Measurements from ENCODE around the gene IL4R.
A peak's percentile ranks its signal among the peaks of the same experiment; 100 is the strongest.
"Not testable (repeated sequence)": the region's sequence is repeated elsewhere in the genome, so short reads cannot be mapped to it uniquely, and the experiment has no call there.

The IL4R gene

DNA sequence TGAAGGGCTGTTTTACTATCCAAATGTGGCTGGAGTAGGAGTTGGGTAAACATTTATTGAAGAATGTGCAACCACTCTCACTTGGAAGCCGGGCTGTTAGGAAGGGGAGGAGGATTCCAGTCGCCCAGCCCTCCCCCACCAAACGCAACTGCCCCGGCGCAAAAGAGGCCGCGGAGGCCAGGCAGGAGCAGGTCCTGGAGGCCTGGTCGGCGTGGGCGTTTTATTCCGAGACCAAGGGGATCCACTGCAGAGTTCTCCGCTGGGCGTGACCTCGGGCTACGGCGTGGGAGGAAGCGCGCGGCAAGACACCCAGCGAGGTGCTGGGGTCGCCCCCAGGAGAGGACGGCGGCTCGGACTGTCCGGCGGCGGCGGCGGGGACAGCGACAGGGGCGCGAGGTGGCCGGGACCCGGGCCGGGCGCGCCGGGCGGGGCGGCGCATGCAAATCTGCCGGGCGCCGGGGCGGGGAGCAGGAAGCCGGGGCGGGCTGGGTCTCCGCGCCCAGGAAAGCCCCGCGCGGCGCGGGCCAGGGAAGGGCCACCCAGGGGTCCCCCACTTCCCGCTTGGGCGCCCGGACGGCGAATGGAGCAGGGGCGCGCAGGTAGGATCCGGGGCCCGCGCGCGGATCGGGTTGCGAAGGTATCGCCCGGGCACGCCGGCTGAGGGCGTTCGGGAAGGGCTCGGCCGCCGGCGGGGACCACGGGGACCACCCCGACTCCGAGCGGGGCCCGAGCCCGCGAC lies at the start of gene IL4R:
Gene IL4R, plus strand, starts transcription at position 553 of the 739 bp plus-strand sequence. CDS start 26,230 bp downstream, outside the sequence.
- peak; percentile 52 for DNase-seq (ENCODE audit: low read depth, low spot score)

DNA sequence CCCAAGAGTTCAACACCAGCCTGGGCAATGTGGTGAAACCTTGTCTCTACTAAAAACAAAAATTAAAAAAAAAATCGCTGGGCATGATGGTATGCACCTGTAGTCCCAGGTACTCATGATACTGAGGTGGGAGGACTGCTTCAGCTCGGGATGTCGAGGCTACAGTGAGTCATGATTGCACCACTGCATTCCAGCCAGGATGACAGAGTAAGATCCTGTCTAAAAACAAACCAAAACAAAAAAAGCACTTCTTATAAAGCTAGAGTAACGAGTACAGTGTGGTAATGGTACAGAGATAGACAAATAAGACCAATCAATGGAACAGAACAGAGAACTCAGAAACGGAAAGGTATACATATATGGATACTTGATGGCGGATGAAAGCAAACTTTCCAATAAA lies 49.6 kb upstream of the IL4R start:
- DNase-seq (ENCODE audit: low read depth, low spot score) = no peak

DNA sequence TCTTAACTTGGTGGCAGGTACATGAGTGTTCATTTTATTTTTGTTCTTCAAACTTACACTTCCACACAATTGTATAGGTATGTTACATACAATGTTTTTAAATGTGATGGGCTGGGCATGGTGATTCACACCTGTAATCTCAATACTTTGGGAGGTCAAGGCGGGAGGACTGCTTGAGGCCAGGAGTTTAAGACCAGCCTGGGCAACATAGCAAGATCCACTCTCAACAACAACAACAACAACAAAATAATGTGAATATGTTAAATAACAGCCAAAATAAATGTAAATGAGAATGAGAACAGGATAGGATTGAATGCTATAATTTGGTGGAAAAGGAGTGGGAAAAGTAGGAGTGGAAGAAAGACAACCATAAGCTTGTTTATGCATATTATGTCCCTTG lies 47.8 kb upstream of the IL4R start:
- DNase-seq (ENCODE audit: low read depth, low spot score) = no peak

DNA sequence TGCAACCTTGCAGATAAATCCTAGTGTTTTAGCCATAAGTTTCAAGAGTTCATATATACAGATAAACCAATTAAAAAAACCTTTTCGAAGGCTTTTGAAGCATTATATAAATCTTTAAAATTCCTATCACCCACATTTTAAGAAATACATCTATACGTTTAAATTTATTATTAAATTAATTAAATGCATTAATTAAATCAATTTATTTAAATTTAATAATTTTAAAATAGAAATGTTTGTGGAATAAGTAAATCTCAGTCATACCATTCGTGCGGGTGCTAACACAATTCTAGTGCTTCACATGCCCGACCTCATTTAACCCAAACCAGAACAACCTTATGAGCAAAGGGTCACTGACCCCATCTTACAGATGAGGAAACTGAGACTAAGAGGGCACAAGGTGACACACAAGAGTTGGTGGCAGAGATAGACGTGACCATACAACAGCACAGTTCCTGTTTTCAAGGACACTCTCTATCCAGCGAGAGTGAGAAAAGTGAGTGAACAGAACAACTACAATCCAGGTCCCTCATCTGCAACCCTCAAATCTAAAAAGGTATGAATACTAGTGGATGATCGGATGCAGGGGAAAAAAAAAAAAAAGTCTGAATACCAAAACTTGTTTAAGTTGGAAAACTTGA lies 46.6 kb upstream of the IL4R start:
- no peak for DNase-seq (ENCODE audit: low read depth, low spot score)

DNA sequence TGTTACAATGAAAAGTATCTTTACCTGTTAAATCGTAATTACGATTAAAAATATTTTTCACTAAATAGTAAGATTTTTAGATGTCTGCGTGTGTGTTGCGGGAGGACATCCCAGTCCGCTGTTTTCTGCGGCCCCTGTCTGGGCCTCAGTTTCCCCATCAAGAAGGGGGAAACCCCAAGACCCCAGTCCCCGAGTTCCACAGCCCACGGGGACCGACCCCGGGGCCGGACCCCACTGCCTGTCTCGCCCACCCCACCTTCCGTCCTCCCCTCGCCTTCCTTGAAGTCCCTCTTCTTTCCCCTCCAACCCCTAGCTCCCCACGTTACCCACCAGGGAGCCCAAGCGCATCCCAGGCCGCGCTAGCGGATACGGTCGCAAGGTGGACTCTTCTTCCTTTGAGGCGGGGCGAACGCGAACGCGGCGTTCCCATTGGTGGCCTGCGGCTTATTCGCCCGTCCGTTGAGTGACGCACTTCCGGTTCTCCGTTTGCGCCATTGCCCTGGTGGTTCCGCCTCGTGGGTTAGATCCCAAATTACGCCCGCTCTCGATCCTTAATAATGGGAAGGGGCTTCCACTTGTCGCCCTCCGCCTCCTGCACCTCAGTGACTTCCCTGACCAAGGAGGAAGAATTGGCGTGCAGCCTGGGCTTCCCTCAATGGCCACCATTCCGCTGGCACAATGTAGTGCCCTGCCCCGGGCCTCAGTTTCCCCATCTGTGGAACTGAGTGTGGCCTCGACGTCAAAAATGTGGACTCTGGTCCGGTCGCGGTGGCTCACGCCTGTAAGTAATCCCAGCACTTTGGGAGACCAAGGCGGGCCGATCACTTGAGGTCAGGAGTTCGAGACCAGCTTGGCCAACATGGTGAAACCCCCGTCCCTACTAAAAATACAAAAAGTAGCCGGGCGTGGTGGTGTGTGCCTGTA lies 45.1 kb upstream of the IL4R start, which contains the start of gene NSMCE1:
Gene NSMCE1, minus strand, starts transcription at position 397 of the 924 bp plus-strand sequence. CDS start 11,202 bp downstream, outside the sequence.
- peak; percentile 92 for DNase-seq (ENCODE audit: low read depth, low spot score)

DNA sequence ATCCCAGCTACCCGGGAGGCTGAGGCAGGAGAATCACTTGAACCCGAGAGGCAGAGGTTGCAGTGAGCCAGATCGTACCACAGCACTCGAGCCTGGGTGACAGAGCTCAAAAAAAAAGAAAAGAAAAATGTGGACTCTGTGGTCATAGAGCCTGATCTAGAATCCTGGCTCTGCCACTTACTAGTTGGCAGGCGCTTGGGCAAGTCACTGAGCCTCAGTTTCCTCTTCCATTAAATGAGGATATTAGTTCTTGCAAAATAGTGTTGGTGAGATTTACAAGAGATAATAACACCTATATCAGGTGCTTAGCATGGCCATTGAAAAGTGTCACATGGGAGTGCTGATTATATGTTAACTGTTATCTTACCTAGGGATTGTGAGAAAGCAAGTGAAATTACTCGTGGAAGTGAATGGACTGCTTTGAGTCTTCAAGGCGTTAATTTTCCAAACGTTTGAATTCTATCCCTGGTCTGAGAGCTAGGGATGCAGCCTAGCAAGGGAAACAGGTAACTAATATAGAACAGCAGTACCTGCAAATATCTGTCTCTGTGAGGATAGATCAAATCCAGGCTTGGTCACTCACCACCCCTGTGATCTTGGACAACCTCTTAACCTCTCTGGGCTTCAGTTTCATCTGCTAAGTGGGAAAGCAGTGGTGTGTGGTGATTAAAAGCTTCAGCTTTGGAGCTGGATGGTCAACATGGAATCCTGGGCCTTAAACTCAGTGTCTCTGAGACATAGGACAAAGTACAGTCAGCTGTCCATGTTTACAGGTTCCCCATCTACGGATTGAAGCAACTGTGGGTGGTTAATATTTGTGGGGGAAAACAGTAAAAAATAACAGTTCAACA lies 44.2 kb upstream of the IL4R start:
- DNase-seq (ENCODE audit: low read depth, low spot score) = no peak

DNA sequence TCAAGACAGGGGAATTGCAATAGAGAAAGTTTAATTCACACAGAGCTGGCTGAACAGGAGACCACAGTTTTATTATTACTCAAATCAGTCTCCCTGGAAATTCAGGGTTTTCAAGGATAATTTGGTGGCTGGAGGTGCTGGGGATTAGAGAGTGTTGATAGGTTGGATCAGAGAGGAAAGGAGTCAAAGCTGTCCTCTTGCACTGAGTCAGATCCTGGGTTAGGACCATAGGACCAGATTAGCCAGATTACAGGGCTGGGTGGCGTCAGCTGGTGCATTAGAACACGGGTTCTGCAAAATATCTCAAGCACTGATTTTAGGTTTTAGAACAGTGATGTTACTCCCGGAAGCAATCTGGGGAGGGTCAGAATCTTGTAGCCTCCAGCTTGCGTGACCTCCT lies 43.4 kb upstream of the IL4R start:
- DNase-seq (ENCODE audit: low read depth, low spot score) = no peak

DNA sequence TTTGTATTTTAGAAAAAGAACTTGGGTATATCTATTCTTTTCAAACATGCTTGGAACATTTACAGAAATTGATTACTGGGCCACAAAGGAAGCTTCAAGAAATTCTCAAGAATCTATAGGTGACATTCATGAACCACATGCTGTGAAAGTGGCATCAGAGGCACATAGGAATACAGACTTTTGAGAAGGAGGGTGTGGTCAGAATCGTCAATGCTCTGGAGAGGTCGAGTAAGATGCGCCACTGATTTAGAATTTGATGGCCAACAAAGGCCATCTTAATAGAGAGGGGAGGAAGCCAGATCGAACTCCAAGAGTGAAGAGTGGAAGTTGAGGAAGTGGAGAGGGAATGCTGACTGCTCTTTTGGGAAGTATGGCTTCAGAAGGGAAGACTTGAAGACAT lies 41.7 kb upstream of the IL4R start:
- DNase-seq (ENCODE audit: low read depth, low spot score) = no peak

GRCh38 chr16:27272697-27273096 lies 41.1 kb upstream of the IL4R start:
- DNase-seq (ENCODE audit: low read depth, low spot score) = not testable (repeated sequence)

- no peak for DNase-seq (ENCODE audit: low read depth, low spot score)
Measured at GRCh38 chr16:27273330-27273669, 40.5 kb upstream of the IL4R start.

DNA sequence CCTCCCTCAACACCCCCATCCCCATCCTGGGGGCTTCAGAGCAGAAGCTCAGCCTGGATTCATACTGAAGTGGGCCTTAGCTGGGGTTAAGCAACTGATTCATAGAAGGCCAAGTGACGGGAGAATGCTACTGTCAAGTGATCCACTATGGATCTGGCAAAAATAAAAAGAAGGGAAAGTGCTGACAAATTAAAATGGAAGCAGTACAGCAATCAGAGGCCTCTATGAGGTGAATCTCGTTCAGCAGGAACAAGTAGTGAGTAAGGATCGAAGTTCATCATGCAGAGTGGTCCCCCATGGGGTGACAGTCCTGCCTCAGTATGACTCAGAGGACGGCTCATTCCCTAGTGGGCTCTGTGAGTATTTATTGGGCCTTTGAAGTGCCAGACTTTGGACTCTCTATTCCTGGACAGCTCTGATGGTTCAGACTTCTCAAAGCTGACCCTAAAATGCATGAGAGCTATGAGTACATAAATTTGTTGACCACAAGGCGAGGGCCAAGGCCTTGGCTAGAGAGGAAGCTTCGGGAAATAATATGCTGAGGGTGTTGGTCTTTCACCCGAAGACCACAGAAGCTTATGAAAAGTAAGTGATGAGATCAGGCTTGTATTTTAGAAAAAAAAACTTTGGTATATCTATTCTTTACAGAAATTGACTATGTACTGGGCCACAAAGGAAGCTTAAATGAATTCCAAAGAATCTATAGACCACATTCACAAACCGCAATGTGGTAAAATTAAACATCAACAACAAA lies 39.9 kb upstream of the IL4R start:
- DNase-seq (ENCODE audit: low read depth, low spot score) = peak; percentile 80

- not testable (repeated sequence) for DNase-seq (ENCODE audit: low read depth, low spot score)
Measured at GRCh38 chr16:27274424-27274874, 39.3 kb upstream of the IL4R start.

GRCh38 chr16:27275394-27275793 lies 38.4 kb upstream of the IL4R start:
- no peak for DNase-seq (ENCODE audit: low read depth, low spot score)

DNA sequence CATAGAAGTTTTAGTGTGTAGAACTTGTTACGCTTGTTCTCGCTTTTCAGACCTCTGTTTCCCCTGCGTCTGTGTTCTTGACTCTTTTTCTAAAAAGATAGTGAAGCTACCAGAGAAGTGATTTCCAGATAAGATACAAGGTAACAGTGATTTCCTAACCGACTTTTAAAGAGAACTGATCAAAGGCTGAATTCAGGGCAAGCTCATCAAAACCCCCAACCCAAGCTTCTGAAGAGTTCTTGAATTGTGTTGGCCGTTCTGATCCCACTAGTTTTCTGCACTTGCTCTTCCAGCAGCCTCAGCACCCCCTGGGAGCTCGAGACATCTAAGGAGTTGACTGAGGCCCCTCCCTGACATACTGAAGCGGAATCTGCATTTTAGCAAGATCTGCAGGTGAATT lies 32.5 kb upstream of the IL4R start:
- no peak for DNase-seq (ENCODE audit: low read depth, low spot score)

DNA sequence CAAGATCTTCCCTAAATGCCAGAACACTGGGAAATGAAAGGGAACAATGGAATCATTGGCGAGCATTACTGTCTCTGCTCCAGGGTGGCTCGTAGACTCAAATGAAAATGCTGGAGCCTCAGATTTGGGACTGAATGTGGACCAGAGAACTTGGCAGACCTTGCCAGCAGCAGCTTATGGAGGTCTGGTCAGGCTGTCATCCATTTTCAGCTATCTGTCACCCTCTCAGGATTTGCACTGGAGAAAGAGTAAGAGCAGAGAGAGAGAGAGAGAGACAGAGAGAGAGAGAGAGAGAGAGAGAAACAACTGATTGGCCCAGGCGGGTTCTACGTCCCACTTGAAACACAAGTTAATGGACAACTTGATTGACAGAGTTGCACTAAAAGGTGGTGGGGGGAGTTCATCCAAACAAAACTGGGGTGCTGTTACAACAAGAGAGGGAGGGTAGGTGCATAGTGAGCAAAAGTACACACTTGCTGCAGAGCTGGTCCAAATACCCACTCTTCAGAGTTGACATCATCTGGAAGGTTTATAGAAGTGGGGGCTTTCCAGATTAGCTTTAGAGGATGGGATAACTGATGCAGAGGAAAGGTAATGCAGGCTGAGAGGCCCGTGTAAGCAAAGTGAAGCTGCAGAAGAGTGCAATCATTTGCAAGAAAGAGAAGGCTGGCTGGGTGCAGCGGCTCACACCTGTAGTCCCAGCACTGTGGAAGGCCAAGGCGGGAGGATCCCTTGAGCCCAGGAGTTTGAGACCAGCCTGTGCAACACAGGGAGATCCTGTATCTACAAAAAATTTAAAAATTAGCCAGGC lies 28.7 kb upstream of the IL4R start:
- no peak for DNase-seq (ENCODE audit: low read depth, low spot score)

- DNase-seq (ENCODE audit: low read depth, low spot score) = no peak
Measured at GRCh38 chr16:27285676-27286196, 28.0 kb upstream of the IL4R start.

DNA sequence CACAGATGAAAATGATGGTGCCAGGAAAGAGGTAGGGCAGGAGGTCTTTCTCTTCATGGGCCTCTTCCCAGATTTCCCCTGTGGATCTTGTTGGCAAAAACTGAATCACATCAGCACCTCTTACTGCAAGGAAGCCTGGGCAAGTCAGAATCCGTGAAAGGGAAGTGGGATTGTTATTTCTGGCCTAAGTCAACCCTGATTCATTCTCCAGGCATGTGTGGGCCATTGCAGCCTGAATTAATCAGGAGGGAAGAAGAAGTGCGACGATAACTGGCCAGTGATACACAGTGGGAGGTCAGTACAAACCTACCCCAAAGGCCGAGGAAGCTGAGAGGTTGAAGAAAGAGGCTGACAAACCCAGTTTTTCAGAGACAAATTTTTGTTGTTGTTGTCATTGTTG lies 27.3 kb upstream of the IL4R start:
- DNase-seq (ENCODE audit: low read depth, low spot score) = peak; percentile 83

- DNase-seq (ENCODE audit: low read depth, low spot score) = no peak
Measured at GRCh38 chr16:27287051-27287811, 26.5 kb upstream of the IL4R start.

GRCh38 chr16:27287887-27288286 lies 25.9 kb upstream of the IL4R start:
- DNase-seq (ENCODE audit: low read depth, low spot score) = no peak

Measured in smooth muscle cell of the brain vasculature (primary cell).